NCI-H1417 treated with DMSO at 0.1 percent for 48 hours (cell line): ENCODE data around the gene PGGHG.
"Not testable (repeated sequence)": the region's sequence is repeated elsewhere in the genome, so short reads cannot be mapped to it uniquely, and the experiment has no call there.

ENCODE experiments used
- DNase-seq: peaks from one replicate; lab custom pipeline; 2025; lab: John Stamatoyannopoulos, UW

PGGHG gene

DNA sequence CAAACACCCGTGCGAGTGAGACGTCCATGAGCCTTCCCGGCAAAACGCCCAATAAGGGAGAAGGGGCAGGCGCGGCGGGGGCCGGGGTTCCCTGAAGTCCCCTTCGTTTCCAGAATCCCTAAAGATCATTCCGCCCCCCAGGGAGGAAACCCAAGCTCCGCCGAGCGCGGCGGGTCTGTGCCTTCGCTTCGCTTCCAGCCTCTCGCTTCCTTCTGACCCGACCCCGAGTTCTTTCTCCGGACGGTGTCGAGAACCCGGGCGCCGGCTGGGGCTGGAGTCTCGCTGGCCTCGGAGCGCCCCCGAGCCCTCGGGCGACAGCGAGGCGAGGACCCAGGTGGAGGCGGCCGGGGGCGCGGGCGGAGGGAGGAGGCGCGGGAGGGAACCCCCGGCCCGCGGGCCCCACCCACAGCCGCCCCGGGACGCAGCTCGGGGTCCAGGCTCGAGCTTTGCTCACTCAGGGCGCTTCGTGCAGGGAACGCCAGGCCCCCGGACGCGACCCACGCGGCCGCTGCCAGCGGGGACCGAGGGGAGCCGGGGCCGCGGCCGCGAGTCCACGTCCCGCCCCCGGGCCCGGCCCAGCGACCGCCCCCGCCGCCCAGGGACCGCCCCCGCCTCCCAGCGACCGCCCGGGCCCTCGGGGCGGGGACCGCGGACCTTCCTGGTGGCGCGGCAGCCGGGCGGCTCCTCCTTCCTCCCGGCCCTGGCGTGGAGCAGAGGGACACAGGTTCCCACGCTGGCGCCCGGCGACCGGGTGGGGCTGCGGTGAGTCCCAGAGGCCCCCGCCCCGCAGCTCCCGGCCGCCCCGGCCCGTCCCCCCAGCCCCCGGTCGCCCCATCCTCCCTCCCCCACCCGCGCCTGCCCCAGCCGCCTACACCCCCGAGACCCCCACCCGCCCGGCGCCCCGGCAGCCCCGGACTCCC, at the start of gene PGGHG:
Gene PGGHG, plus strand, starts transcription at position 649 of the 920 bp plus-strand sequence. CDS start 691 bp downstream, outside the sequence.
- no peak for DNase-seq

DNA sequence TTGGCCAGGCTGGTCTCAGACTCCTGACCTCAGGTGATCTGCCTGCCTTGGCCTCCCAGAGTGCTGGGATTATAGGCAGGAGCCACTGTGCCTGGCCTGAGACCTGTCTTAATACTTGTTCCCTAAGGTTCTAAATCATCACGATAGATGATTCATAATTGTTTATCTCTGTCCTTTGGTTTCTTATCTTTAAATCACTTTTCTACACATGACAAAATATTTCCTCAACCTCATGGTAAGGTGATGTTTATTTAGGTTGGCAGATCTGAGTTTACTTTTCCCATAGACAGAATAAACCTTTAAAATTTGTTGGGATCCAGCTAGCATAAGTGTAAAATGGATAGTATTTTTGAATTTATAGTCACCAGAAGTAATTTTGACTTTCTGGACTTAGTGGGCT, 48.6 kb upstream of the PGGHG start:
- DNase-seq: no peak

DNA sequence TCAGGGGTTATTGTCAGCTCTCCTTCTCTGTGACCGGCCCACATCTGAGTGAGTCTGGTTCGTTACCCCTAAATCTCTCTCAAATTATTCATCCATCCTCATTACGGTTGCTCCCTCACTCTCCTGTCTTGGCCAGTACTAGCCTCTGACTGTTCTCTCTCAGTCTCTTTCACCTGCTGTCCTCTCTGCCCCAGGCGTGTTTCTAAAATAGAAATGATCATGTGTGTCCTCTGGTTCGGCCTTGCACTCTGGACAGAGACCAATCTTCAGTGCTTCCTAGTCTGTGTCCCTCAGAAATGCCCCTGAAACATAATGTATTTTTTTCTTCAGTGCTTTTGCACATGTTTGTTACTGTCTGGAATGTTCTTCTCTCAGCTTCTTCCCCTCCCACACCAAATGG, 47.3 kb upstream of the PGGHG start:
- no peak for DNase-seq

- DNase-seq: no peak
Observed at GRCh38 chr11:244376-244775, 44.5 kb upstream of the PGGHG start.

DNA sequence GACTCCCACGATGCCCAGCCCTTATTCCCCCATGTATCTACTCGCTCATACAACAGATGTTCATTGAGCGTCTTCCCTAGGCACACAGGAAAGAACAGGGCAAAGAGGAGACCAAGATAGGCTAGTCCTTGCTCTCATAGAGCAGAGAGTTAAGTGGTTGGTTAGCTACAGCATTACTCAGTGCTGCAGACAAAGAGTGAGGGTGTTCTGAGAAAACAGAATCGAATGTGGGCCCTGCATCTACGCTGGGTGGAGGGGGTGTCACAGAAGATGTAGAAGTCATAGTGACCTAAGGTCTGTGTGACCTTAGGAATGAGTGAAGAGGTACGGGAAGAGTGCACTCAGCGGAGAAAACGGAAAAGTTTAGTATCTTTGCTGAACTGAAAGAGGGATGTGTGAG, 39.9 kb upstream of the PGGHG start:
- DNase-seq: no peak

GRCh38 chr11:250274-250673, 38.7 kb upstream of the PGGHG start:
- no peak for DNase-seq

- no peak for DNase-seq
Observed at GRCh38 chr11:250740-251299, 38.1 kb upstream of the PGGHG start.

DNA sequence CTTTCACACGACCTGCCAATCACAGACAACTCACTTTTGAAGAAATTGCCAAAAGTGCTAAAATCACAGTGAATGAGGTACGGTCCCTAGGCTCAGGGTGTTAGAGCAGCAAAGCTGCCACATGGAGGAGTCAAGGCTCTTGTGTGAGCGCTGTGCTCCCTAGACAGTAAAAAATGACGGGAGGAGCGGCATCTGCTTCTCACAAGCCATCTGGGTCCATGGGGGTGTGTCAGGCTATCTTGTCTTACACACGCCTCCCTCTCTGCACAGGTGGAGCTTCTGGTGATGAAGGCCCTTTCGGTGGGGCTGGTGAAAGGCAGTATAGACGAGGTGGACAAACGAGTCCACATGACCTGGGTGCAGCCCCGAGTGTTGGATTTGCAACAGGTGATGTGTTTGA, 37.4 kb upstream of the PGGHG start:
- DNase-seq: no peak

DNA sequence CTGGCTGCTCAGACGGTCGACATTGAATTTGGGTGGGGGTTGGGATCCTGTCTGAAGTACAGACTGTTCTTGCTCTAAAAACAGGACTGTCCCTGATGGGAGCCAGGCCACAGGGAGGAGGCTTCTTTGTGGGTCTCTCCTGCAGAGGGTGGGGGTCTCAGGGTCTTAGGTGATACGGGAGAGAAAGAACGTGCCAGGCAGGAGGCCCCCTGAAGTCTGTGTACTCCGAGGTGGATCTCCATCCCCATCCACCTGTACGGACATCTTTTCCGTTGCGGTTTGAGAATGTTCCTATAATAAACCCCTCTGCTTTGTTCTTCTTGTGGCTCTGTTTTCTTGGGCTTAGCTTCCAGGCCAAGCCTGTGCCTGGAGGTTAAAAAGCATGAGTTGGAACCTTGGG, 36.3 kb upstream of the PGGHG start:
- DNase-seq: no peak

DNA sequence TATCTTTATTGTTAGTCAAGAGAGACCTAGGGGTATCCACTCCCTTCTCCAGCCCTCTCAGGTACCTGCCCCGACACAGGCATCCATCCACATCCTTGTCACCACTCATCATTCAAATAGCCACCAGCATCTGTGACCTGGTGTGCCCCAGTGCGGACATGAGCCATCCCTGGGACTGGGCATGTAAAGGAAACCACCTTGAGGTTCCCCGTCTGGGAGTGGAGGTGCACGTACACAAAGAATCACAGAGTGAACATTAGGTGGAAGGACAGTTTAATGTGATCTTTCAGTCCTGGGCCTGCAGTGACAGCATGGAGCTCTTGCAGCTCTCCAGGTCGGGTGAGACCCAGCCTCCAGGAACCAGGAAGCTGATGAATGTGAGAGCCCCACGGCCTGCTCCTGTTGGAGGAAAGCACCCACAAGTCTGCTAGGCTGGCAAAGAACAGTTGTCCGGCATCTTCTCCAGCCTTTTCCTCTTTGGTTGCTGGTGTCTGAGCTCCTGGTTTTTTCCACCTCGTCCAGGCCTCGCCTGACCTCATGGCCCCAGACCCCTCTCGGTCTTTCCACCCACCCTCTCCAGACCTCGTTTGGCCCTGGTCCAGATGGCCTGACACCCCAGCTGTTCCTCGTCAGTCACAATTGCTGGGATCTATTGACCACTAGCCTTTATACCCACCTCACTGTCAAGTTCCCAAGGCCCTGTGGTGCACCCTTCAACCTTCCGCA, 35.6 kb upstream of the PGGHG start:
- no peak for DNase-seq

DNA sequence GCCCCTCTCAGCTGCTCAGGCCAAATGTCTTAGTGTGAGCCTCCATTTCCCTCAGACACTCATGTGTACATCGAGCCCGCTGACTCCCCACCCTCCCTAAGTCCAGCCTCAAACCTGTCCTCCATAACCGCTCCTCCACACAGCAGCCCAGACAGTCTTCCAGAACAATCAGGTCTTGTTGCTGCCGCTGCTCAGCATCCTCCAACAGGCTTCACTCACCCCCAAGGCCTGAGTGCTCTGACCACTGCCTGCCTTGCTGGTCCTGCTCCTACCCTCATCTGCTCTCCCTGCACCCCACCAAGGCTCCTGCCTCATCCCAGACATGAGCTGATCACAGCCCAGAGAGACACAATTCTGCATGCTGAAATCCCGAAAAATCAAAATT, 35.0 kb upstream of the PGGHG start:
- no peak for DNase-seq

DNA sequence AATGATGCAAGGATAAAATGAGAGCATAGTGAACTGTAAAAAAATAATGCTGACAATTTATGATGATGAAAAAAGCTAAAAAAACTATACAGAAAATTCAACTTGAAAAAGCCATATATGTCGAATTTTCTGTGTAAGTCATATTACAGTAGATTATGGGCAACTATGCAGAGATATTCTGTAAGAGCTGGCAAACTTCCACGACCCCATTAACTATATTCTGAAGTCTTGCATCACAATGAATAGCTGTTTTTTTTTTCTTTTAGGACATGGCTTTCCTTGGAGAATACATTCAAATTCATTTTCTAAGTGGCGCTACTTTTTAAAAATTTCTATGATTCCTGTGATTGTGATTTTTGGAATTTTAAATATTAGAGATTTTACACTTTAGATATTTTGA, 33.8 kb upstream of the PGGHG start:
- no peak for DNase-seq

DNA sequence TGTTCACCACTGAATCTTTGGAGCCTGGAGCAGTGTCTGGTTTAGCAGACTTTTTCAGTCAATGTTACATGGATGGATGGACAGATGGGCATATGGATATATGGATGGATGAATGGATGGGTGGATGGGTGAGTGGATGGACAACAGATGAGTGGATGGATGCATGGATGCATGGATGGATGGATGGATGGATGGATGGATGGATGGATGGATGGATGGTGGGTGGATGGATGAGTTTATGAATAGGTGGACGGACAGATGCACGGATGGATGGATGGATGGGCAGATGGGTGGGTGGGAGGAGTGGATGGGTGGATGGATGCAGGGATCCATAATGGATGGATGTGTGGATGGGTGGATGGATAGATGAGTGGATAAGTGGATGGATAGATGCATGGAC, 33.1 kb upstream of the PGGHG start:
- no peak for DNase-seq

DNA sequence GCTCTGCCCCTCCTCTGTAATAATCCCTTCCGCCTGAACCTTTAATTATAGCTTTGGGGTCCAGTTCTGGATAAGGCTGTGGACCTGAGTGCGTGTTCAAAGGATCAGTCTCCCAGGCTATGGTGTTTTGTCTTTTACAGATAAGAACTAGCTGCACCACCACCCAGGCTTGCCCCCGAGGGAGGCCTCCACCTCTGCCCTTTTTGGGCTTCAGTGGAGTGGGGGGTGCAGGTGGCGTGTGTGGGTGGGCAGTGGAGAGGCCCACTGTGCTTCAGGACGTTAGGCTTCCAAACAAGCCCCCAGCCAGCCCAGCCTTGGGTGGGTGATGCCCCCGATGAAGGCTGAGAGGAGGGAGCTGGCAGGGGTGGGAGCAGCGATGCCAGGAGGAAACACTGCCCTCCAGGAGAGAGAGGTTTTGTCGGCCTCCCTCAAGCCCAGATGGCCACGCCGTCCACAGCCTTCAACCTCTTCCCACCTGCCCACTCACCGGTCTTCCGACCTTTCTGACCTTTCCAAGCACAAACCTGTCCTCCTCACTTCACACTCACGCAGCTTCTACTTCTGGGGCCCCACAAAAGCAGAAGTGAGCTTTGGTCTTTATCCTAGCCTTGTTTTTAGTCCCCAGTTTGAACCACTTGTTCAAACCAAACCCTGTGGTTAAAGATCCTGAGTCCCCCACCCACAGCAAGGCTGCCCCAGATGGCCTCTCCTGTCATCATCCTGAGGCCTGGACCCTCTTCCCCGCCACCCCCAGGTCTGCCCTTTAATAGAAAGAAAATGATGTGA, 31.8 kb upstream of the PGGHG start:
- no peak for DNase-seq

- no peak for DNase-seq
Observed at GRCh38 chr11:257766-258493, 31.0 kb upstream of the PGGHG start.

DNA sequence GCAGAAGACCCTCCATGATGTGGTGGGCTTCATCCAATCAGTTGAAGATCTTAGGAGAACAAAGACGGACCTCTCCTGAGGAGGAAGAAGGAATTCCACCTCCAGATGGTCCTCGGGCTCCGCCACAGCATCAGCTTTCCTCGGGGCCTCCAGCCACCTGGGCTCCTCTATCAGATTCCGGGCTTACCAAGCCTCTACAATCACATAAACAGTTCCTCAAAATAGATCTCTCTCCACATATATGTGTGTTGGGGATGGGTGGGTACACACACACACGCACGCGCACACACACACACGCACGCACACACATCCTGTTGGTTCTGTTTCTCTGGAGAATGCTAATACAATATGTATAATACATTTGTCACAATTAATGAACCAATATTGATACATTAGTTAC, 29.5 kb upstream of the PGGHG start:
- DNase-seq: no peak

GRCh38 chr11:261624-262023, 27.3 kb upstream of the PGGHG start:
- no peak for DNase-seq

DNA sequence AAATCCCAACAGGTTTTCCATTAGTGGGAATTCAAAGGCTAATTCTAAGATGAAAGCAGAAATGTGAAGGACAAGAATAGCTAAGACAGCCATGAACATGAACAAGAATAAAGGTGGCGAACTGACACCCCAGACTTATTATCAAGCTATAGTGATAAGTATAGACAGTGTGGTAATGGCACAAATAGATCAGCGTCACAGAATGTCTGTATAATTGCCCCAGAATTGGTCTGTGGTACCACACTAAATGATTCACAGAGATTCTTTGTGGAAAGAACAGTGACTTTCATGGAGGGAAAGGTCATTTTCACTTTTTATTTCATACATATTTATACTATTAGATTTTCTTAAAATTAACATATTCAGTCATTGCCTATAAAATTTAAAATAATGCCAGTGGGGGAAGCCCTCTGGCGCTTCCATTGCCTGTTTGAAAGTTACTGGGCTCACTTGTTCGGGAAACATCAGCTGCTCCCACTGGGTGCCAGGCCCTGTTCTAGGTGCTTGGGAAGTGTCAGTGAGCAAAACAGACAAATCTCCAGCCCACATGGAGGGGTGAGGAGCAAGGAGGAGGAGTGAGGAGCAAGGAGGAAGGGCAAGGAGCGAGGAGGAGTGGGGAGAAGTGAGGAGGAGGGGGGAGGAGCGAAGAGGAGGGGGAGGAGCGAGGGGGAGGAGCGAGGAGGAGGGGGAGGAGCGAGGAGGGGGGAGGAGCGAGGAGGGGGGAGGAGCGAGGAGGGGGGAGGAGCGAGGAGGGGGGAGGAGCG, 22.1 kb upstream of the PGGHG start:
- no peak for DNase-seq

DNA sequence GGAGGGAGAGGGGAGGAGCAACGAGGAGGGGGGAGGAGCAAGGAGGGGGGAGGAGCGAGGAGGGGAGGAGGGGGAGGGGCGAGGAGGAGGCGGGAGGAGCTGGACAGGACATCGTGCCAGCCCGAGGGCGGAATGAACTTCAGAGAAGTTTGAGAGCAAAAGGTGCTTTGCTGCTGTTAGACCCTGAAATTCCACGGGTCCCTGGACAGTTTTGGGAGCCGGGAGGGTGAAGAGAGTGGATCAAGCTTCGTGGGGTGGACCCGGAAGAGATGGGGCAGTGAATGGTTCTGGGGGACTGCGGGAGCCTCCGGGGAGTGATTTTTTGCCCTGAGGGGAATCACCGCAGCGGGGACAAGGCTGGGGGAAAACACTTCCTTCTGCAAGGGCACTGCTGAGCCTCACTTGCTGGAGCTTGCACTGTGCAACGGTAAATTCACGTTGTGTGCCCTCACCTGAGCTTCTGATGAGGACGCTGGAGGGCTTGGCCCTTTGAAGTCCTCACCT, 21.4 kb upstream of the PGGHG start:
- DNase-seq: no peak

DNA sequence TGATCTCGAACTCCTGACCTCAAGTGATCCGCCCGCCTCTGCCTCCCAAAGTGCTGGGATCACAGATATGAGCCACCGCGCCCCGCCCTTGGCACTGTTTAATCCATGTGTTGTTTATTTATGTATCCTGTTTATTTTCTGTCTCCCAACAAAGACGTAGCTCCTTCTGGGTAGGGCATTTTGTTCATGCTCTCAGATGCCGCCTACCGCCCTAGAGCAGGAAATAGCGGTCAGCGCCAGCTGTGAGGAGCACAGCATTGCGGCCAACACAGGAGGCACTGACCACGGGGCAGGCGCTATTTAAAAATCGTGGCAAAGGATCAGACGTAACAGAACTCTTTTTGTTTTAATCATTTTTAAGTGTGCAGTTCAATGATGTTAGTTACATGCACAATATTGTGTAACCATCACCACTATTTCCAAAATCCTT, 20.2 kb upstream of the PGGHG start:
- DNase-seq: not testable (repeated sequence)
